Embryonic facial prominence (tissue), 1 donor: ENCODE data around the gene ATP10A.

Experiments used
- DNase-seq: peaks from one replicate; pipeline ENCODE4 v3.0.0-alpha.2; 2016; ENCODE audit errors: extremely low spot score

The ATP10A gene

DNA sequence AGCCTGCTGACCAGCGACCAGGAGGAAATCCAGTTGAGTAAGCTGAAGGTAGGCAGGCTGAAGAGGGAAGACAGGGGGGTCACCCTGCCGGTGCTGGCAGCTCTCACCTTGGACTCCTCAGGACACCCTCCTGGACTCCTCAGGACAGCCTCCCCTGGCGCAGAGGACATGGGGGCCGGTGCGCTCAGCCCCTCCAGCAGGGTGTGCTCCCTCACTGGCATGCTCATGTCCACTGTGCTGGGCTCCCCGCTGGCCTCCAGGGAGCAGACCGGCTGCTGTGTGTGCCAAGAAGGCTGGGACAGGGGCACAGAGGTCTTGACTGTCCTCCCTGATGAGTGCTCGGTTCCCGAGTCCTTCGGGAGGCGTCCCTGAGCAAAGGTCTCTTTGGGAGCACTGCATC is 183.6 kb downstream of the ATP10A start:
- DNase-seq, result no peak

DNA sequence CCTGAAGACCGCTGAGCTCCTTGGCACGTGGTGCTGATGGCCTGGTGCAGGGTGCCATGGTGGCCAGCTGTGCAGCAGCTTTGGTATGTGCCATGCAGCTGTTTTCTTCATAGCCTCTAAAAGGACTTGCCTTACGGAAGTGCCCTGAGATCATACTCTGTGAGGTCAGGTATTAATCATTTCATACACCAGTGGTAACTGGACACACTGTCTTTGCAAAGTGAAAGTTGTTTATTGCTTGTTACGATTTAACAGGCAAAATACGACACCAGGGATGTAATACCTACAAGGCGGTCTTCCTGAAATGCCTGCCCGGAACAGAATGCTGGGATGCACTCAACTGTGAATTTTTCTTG is 184.6 kb downstream of the ATP10A start:
- no peak for DNase-seq

DNA sequence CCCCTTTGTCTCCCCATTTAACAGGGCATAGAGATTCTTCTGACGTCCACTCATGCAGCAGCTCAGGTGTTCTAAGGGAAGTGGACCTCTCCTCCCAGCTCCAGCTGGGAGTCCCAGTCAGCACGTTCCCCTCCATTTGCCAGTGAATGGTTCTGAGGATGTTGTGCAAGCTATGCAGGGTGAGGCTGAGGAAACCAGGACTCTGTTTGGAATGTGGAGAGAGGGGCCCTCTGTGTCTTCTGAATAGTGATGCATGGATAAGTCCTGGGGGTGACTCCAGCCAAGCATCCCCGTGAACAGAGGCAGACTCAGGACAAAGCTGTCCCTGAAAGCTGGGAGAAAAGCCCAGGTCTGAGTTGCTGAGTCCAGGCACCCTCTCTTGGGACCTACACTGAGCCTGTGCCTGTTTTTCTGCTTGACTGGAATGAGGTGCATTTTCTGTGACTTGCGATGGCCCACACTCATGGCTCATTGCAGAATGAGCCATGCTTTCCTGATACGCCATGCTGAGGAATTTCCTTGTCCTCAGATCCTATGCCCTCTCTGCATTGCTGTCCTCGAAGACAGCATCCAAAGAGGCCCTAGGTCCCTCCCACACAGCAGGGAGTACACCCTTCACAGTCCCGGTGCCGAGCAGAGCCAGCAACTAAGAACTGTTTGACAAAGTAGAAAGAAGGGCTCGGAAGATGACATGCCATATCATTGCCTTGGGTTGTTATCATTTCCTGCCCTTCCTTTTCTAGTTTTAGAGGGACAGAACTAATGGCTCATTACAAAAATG is 185.2 kb downstream of the ATP10A start:
- no peak for DNase-seq

DNA sequence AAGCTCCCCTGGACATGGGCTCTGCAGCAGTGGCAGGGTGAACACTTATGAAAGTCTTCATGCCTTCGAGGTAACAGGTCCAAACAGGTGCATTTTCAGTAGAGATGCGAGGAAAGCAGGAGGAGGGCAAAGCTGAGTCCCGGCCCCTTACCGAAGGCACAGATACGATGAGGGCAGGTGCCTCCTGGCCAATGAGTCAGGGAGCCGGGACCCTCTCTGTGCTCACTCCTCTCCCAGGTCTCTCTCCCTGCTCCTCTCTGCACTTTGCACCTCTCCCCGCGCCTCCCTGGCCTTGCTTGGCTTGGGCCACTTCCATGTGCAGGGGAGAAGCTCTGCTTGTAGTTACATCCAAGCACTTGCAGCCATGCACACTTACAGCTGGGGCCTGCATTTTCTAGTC is 187.1 kb downstream of the ATP10A start:
- no peak for DNase-seq

DNA sequence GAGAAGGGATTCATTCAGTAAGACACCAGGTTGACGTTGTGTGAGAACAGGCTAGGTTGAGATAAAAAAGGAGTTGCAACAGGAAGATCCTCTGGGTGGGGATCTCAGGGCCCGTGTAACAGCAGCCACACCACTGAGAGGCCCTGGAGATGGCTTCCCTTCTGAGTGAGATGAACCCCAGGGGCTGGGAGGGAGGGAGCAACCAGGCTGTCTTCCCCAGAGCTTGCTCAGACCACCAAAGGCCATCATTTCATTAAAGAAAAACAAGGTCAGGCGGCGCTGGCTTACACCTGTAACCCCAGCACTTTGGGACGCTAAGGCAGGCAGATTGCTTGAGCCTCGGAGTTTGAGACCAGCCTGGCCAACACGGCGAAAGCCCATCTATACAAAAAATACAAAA is 187.7 kb downstream of the ATP10A start:
- no peak for DNase-seq

DNA sequence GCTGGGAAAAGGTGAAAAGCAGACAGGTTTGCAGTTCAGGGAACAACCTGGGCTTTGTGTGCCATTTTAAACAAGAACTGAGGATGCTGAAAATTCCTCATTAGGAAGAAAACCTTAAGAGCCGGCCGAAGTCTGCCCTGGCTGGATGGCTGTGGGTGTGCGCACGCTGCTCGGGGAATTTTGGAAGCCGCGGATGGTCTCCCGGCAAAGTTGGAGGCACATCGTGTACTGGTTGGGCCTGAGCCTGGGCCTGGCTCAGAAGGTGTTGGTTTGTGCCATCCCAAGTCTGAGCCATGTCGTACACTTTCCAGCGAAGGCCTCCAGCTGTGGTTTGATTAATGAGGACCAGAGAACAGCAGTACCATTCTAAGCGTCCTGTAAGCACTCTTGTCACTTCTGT is 188.2 kb downstream of the ATP10A start:
- DNase-seq, result no peak

DNA sequence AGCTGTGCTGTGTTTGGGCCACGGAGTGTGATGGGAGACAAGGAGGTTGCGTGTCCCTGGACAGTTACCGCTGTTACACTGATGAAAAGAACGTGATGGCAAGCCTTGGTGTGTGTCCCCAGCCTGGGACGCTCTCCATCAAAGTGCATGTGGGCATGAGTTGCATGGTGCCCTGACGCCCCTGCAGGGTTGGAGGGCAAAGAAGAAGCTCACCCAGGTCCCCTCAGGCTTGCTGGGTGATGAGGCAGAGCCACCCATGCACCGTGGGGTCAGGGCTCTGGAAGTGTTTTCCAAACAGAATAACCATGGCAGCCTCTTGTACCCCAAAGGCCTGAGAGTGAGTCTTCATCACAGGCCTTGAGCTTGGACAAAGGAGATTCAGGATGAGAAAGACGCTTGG is 189.2 kb downstream of the ATP10A start:
- no peak for DNase-seq

DNA sequence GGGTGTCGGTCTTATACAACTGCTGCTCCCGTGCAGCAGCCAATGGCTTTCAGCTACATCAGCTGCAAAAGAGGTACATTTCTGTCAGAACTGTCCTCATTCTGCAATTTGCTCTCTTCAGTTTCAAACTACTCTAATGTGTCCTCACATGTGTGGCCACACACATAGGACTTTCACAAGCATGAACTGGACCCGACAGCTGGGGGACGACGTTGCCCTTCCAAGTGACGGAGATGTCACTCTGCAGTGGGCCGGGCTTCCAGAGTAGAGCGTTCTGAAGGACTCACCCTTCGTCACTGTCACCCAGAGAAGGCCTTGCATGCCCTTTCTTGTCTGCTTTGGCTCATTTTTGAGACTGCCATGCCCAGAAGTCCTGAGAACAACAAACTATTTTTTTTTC is 189.8 kb downstream of the ATP10A start:
- no peak for DNase-seq

DNA sequence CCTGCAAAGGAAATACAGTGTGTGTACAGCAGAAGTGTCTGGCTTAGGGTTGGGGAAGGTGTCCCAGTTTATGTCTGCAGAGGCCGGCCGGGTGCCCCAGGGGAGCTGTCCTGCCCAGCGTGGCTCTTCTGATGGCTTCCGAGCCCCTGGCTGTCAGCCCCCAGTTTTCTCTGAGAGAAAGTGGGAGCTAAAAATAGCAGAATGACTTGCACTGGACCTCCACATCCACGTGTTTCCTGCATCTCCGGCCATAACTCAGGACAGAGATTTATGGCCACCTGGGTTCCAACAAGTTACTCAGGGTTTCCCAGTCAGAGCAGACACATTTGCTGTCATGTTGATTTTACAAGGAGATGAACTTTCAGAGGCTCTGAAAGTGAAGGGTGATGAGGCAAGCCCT is 192.0 kb downstream of the ATP10A start:
- no peak for DNase-seq

DNA sequence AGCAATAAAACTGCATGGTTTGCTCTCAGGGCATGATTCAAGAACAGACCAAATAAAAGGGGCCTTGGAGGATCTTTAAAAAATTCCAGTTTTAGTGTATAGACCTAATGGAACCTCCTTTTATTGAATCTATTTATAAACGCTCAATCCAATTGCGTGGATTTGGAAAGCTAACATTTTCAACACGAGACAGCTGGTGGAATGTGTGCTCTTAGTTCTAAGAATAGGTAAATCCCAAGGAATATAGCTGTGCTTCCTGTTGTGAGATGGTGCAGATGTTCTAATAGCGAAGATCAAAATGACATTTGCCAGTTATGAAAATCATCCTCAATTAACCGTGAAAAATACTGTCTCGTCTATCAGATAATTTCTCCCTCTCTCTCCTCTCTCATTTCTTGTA is 192.5 kb downstream of the ATP10A start:
- DNase-seq, result no peak

DNA sequence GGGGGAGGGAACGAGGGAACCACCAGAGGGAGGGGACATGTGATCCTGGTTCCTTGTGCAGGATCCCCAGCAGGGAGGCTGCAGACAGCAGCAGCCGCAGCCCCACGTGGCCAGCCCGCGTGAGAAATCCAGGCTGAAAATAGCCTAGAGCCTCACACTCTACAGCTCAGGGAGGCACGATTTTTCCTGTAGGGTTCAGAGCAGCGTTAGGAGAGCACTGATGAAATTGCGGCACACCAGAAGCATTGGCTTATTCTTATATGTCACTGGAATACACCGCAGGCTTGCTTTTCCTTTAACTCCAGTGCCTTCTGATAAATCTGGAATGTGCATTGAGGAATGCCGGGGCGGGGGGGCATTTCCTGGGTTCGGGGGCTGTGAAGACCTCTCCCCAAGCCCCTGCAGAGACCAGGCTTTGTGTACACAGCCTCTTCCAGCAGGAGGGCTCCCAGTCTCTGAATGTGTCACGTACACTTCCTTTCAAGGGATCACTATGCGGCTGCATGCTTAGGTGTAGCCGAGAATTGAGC is 193.0 kb downstream of the ATP10A start:
- peak; percentile 15 for DNase-seq

DNA sequence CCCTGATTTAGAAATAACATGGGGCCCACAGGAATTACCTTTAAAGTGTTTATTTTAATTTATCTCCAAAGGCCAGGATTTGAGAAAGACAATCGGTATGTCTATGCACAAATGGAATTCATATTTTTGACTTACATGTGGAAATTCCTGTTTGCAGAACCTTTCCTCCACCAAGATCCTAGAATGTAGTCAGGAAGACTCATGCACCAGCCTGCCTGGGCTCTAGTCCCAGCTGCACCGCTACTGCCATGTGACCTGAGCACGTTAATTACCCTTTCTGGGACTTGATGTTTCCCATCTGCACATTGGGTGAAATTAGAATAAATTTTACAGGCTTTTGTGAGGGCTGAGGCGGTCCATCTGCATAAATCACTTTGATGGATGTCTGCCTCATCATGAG is 194.2 kb downstream of the ATP10A start:
- no peak for DNase-seq

DNA sequence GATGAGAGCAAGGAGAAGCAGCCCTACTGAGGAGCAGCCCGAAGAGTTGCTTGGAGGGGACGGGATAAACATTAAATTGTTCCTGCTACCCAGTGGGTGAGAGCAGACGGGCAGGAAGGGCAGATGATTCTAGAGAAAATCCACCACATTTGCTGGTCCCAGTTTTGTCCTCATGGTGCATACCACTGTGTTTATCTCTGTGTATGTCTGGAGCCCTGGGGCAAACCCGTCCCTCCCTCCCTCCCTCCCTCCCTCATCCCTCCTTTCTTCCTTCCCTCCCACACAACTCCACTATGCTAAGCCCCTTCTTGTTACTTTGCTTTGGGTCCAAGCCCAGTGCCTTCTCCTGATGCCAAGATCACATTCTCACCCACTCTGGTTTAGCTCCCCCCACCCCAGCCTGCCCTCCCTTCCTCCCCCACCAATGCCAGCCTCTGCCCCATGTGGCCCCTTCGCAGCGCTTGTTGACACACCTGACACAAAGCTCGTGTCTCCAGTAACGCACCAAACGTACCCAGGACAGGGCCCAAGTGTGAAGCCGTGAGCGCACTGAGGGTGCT is 194.8 kb downstream of the ATP10A start:
- DNase-seq, result no peak

DNA sequence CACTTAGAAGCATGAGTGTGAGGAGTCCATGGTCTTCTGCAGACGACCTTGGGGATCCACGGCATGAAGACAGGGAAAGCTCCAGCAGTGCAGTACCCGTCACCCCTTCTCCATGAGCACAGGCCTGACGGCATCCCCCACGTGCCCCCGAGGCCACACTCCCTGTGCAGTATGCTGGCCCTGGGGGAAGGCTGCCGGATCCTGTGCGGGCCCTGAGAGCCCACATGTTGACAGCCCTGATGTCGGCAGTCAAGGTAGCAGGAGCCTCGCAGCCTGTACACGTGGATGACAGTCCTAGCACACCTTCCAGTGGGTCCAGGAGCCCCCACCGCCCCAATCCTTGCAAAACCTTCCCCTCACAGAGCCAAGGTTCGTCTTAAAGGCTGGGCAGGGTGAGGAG is 195.3 kb downstream of the ATP10A start:
- no peak for DNase-seq

DNA sequence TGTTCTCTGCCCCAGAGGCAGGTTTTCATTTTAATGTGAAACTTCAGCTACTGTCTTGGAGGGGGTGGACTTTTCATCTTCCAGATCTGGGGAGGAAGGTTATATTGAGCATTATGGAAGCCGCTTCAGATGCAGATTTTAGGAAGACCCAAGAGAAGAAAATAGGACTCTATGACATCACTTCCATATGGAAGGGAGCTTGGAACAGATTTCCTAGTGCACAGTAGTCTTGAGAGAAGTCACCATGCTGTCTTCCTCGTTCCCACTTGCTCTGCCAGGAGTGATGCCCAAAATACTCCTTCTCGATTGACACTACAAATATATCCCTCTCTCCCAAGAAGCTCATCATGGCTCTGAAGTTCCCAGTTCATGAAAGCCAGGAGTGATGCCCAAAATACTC is 197.2 kb downstream of the ATP10A start:
- no peak for DNase-seq

DNA sequence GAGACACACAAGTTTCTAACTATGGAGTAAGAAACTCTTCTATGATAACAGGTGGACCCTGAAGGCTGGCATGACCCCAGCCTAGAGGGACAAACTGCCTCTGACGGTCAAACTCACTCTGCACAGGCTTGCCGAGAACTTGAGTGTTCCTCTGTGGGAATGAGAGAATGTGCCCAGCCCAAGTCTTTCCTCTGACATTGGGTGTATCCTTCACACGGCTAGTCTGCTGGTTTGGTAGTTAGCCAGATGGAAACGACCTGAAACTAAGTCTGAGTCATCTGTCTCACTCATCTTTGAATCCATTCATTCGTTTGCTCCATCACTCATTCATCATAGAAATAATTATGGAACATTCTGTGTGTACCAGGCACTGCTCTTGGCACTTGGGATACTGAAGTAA is 198.4 kb downstream of the ATP10A start:
- DNase-seq, result no peak

DNA sequence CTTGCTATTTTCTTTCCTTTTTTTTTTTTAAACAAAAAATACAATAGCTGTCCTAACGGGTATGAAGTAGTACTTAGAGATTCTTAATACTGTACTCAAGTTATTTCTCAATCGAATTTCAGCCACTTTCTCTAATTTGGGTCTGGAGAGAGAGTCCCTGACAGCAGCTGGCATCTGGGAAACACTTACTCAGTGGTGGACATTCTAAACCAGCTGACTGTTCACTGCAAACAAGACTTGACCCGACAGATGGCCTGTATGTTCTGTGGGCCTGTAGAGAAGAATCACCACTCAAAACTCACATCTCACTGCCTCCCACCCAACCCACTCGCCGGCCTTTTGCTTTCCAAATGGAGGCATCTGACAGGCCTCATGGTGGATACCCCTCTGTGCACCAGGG is 199.6 kb downstream of the ATP10A start:
- DNase-seq, result no peak

DNA sequence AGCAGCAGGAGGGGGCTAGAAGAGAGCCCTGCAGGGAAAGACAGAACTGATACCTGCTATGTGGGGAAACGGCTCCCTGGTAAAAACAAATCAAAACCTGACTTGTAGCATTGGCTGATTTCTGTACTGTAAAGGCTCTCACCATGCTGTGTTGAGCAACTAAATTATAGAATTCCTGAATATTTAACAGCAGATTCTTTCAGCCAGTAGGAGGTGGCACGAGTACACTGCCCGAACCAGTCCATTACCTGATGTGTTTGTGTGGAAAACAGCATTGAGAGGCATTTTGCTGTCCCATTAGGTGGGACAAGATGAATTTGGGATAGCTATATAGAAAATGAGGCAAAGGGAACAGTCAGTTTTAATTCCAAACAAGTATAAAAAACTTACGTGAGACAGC is 201.2 kb downstream of the ATP10A start:
- no peak for DNase-seq

DNA sequence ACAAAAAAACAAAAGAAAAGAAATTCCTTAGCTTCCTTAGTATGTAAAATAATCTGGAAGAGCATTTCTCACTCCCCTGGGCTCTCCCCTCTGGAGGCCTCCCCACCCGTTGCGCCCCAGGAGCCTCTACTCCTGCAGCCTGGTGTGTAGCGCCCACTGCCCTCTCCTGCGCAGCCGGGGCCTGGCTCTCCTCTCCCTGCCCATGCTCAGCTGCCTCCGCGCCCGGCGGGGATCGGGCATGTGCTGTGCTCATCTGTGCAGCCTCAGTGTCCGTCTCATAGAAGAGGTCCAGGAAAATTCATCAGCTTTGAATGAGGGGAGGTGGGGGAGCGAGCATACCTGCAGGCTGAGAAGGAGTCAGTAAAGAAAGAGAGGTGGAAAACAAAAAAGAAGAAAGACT is 203.9 kb downstream of the ATP10A start:
- DNase-seq, result no peak

DNA sequence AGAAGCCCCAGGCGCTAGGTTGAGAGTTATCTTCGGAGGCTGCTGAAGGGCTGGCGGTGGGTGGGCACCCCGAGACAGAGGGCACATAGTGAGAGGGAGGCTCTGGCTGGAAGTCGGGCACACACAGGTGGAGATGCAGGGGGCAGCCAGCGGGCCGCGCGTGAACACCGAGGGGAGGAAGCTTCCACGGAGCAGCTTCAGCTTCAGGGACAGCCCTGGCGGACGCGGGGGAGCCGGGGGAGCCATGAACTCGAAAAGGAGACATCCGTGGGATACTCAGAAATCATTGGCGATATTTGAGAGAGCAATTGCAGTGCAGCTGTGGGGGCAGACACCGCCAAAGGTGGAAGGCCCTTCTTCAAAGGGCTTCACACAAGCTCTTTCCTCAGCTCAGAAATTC is 204.6 kb downstream of the ATP10A start:
- no peak for DNase-seq

DNA sequence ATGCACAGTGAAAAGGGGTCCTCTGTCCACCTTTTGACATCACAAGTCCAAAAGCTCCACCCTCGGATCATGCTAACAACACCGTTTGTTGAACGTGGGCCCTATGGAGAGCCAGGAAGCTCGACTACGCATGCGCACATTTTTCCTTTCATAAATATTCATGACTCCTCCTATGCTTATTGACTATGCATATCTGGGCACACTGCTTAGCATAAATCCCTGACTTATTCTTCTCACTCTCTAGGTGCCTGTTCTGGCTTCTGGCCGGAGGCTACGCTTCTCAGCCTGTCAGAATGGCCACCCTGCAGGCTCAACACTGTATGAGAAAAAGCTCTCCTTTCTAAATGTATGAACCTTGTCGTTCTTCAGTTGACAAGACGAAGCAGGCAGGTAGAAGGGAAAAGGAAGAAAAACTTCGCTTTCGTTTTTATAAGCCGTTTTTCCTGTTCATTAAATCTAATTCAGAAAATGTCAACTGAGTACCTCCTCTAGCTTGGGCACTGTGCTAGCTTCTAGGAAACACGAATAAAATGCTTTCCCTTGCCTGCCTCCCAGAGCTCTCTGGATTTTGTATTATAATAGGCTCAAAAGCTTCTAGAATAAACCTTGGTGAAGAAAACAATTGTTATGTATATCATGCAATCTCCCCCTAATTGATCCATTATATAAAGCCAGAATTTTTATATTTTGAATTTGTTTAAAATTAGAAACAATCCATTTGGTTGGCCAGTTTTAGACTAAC is 207.7 kb downstream of the ATP10A start:
- DNase-seq, result no peak

DNA sequence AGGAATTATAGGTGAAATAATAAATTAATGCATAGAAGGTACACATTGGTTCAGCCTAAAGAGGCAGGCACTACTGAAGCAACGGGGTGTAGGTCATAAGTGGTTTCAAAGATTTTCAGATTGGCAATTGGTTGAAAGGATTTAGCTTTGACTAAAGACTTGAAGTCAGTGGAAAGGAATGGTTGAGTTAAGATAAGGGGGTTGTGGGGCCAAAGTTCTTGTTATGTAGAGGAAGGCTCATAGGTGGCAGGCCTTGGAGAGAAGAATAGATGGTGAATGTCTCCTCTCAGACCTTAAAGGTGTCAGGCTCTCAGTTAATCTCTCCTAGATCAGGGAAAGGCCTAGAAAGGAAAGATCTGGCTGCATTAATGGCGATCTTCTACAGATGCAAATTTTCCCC is 209.8 kb downstream of the ATP10A start:
- no peak for DNase-seq

DNA sequence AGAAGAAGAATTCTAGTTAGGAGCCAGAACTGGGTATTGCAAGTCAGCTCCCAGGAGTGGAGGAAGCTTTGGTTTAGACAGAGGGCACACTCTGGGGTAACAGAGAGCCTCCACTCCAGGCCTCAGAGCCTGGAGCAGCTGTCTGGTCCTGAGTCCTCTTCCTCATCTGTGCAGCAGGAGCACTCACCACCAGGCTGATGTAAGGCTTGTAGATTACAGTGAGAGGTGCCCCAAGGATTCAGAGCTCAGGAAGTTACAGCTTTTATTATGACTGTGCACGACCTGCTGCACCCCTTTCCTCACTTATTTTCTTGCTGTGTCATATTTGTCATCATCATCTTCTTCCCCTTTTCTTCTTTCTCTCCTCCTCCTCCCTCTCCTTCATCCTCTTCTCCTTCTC is 210.4 kb downstream of the ATP10A start:
- no peak for DNase-seq
